K562 (cell line): ENCODE data around the gene CSRNP3. TPM values are rescaled to one million over a fixed set of nuclear protein-coding genes. Genes with fewer than 3 reads are reported as not detected.

ENCODE experiments used
- ATAC-seq: fragments of 200-7000 bp; cut with Tn5 transposase; 3 replicates; pipeline ENCODE4 v1.9.1; 2020; ENCODE audit warnings: moderate library complexity
- BruUV-seq: library from RNA; stranded (reverse); fragments of 400-500 nt; replicated peaks from 2 replicates; lab custom pipeline; 2021; lab: Mats Ljungman, UMichigan
- CTCF ChIA-PET: fragments of 300-600 bp; formaldehyde crosslinking; extraction: SDS; loops from one replicate; lab custom pipeline; 2021; ENCODE audit warnings: low intra/inter-chr PET ratio; lab: Yijun Ruan, JAX
- POLR2A ChIA-PET: fragments of 300-600, 350-650 bp; sonication (Branson Sonifier 250); formaldehyde crosslinking; extraction: SDS; loops from one replicate; lab custom pipeline; 2021; ENCODE audit warnings: antibody characterized with exemption, inconsistent platforms; lab: Yijun Ruan, JAX
- DNase-seq, 4 experiments: peaks; one replicate each; pipeline versions ENCODE4 v3.0.0 to v3.0.0-alpha.2; 2011 to 2018; ENCODE audit warnings: low spot score in 3 of 4, mixed read lengths in 3 of 4; ENCODE audit errors: extremely low read depth in 1 of 4
- FAIRE-seq: peaks from 2 replicates; lab custom pipeline; 2011; peaks lifted over from hg19 to GRCh38; lab: Jason Lieb, UNC
- H2AFZ ChIP-seq: 2 replicates; pipeline ENCODE4 v1.6.0; 2011; ENCODE audit warnings: low read depth, low read length, control low read depth, inconsistent platforms
- H3K27ac ChIP-seq: fragments of 200-600 bp; 3 replicates; pipeline ENCODE4 v1.8.0; 2011; ENCODE audit warnings: low read depth, mild to moderate bottlenecking, control low read depth, inconsistent platforms, low read length, moderate library complexity, mixed read lengths; ENCODE audit errors: extremely low read depth
- H3K27me3 ChIP-seq, 2 experiments: fragments of 300-600 bp in 1 of 2; 2 replicates in 1 of 2; 3 replicates in 1 of 2; pipeline versions ENCODE4 v1.6.0 to v1.8.0; 2011; ENCODE audit warnings: inconsistent platforms in 2 of 2, low read length in 2 of 2, mild to moderate bottlenecking in 1 of 2, mixed read lengths in 1 of 2, moderate library complexity in 1 of 2; ENCODE audit not compliant: control insufficient read depth in 2 of 2, insufficient read depth in 2 of 2
- H3K36me3 ChIP-seq: fragments of 300-600 bp; 3 replicates; pipeline ENCODE4 v1.8.0; 2011; ENCODE audit warnings: mild to moderate bottlenecking, low read length, inconsistent platforms; ENCODE audit not compliant: control insufficient read depth, insufficient read depth
- H3K4me1 ChIP-seq, 2 experiments: fragments of 200-600 bp in 1 of 2; replicated peaks in 1 of 2; 2 replicates in 1 of 2; 3 replicates in 1 of 2; pipeline versions ENCODE4 v1.5.1 to v1.8.0; 2011; ENCODE audit warnings: inconsistent platforms in 2 of 2, low read length in 2 of 2, mild to moderate bottlenecking in 1 of 2, mixed read lengths in 1 of 2, moderate library complexity in 1 of 2; ENCODE audit not compliant: control insufficient read depth in 2 of 2, insufficient read depth in 2 of 2
- H3K4me2 ChIP-seq: 2 replicates; pipeline ENCODE4 v1.6.1; 2011; ENCODE audit warnings: low read length, control low read depth, inconsistent platforms, mixed read lengths; ENCODE audit not compliant: insufficient read depth
- H3K4me3 ChIP-seq: fragments of 200-600 bp; sonication (generic), shearing (Covaris generic); 2 replicates; pipeline ENCODE4 v1.5.1; 2016; ENCODE audit warnings: control low read depth, inconsistent platforms
- H3K79me2 ChIP-seq: fragments of 200-600 bp; 3 replicates; pipeline ENCODE4 v1.8.0; 2011; ENCODE audit warnings: low read length, inconsistent platforms; ENCODE audit not compliant: control insufficient read depth, insufficient read depth
- H3K9ac ChIP-seq, 2 experiments: 2 replicates each; pipeline versions ENCODE4 v1.6.0 to v1.6.1; 2011; ENCODE audit warnings: low read depth in 2 of 2, low read length in 2 of 2, control low read depth in 1 of 2, inconsistent platforms in 1 of 2, mild to moderate bottlenecking in 1 of 2, mixed read lengths in 1 of 2; ENCODE audit not compliant: insufficient read depth in 1 of 2
- H3K9me1 ChIP-seq: one replicate; pipeline ENCODE4 v1.6.0; 2011; ENCODE audit warnings: inconsistent platforms, mild to moderate bottlenecking, low read length, moderate library complexity; ENCODE audit not compliant: control insufficient read depth, insufficient read depth
- H3K9me3 ChIP-seq: replicated peaks from 2 replicates; pipeline ENCODE4 v1.5.1; 2011; ENCODE audit warnings: low read depth, low read length, inconsistent platforms; ENCODE audit not compliant: control insufficient read depth, insufficient read depth
- H4K20me1 ChIP-seq: replicated peaks from 2 replicates; pipeline ENCODE4 v1.6.1; 2011; ENCODE audit warnings: low read length, inconsistent platforms, mixed read lengths; ENCODE audit not compliant: control insufficient read depth, insufficient read depth
- COPS2 ChIP-seq: fragments of 450-650 bp; conservative IDR thresholded peaks from 2 replicates; pipeline ENCODE4 v1.6.1; 2016; ENCODE audit warnings: mild to moderate bottlenecking, moderate library complexity
- CREB5 ChIP-seq: fragments of 250-450 bp; sonication (Bioruptor Pico); IDR thresholded peaks from 2 replicates; pipeline ENCODE4 v1.5.0; 2020; ENCODE audit warnings: mild to moderate bottlenecking
- HDAC6 ChIP-seq: IDR thresholded peaks from 2 replicates; pipeline ENCODE4 v1.6.1; 2012; ENCODE audit warnings: low read depth, mild to moderate bottlenecking, control low read depth, inconsistent platforms, low read length, moderate library complexity
- HES1 ChIP-seq: fragments of 450-650 bp; IDR thresholded peaks from 2 replicates; pipeline ENCODE4 v1.6.1; 2016; ENCODE audit warnings: low read depth, mild to moderate bottlenecking, moderate library complexity
- HNRNPH1 ChIP-seq: fragments of 200-400 bp; formaldehyde crosslinking; optimal IDR thresholded peaks from 2 replicates; pipeline ENCODE3; 2017; ENCODE audit warnings: low read depth, mild to moderate bottlenecking, low read length, moderate library complexity
- HNRNPL ChIP-seq: fragments of 200-400 bp; formaldehyde crosslinking; IDR thresholded peaks from 2 replicates; pipeline ENCODE4 v1.6.1; 2017; ENCODE audit warnings: low read depth, mild to moderate bottlenecking, low read length
- HSF4 ChIP-seq: fragments of 250-450 bp; sonication (Bioruptor Pico); IDR thresholded peaks from 2 replicates; pipeline ENCODE4 v2.1.2; 2022; ENCODE audit warnings: mild to moderate bottlenecking, moderate library complexity, borderline replicate concordance
- MBD2 ChIP-seq: sonication (generic); IDR thresholded peaks from 2 replicates; pipeline ENCODE4 v1.6.1; 2016; ENCODE audit warnings: low read depth, borderline replicate concordance
- NR4A1 ChIP-seq, 2 experiments: fragments of 250-450 bp in 1 of 2; fragments of 450-650 bp in 1 of 2; sonication (Bioruptor Pico) in 1 of 2; IDR thresholded peaks; 2 replicates each; pipeline versions ENCODE4 v1.4.0 to v1.6.1; 2016 to 2020; ENCODE audit warnings: mild to moderate bottlenecking in 2 of 2, missing compliant biosample characterization in 1 of 2, missing genetic modification characterization in 1 of 2, moderate library complexity in 1 of 2
- ZNF143 ChIP-seq: sonication (generic); formaldehyde crosslinking; IDR thresholded peaks from 2 replicates; pipeline ENCODE4 v1.9.0; 2022; ENCODE audit warnings: mild to moderate bottlenecking, missing genetic modification reagents
- WGBS: fragments of 100-300 bp; shearing (Covaris generic); methylation state at CpG from one replicate; pipeline ENCODE4 v1.1.6; 2016; ENCODE audit warnings: low coverage, mixed read lengths; ENCODE audit not compliant: insufficient coverage; ENCODE audit errors: missing lambda C conversion rate; 5-methylcytosine and 5-hydroxymethylcytosine counted together
- in situ Hi-C: fragments of 300-500 bp; cut with MboI; formaldehyde crosslinking; loops from 4 replicates; pipeline ENCODE4 v1.15.0; 2018; ENCODE audit warnings: inconsistent platforms, mixed read lengths
- intact Hi-C: fragments of 100-400 bp; cut with micrococcal nuclease; formaldehyde crosslinking; loops from 2 replicates; pipeline ENCODE4 v1.14.2; 2022
- polyA plus RNA-seq, 8 experiments: library from polyadenylated mRNA; depleted of rRNA in 4 of 8; stranded (reverse) in 5 of 8; unstranded in 3 of 8; fragments of >200 nt; fragmentation: Nextera tagmentation in 2 of 8; fragmentation: Illumina TruSeq in 1 of 8; extraction: Ambion mirVana in 2 of 8; extraction: Trizol in 1 of 8; gene quantifications; 2 replicates each; pipeline versions ENCODE4 v1.2.1 to v1.2.3, GENCODE V29; 2011 to 2014; ENCODE audit warnings: inconsistent platforms in 1 of 8, missing spikeins in 1 of 8
- total RNA-seq, 7 experiments: library from RNA; depleted of rRNA in 6 of 7; stranded (reverse); fragments of >200 nt in 6 of 7; fragmentation: Illumina TruSeq in 2 of 7; extraction: Trizol in 2 of 7; gene quantifications; 2 replicates each; pipeline versions ENCODE4 v1.2.1 to v1.2.3, GENCODE V29; 2011 to 2021; ENCODE audit warnings: low replicate concordance in 1 of 7
- TF ChIP-seq, protein P1 (sequence below): fragments of 450-650 bp; IDR thresholded peaks from 2 replicates; pipeline ENCODE4 v1.6.1; 2014; ENCODE audit warnings: low read depth, mild to moderate bottlenecking, moderate library complexity, borderline replicate concordance

The CSRNP3 gene
- total and polyA plus RNA-seq, 9 of the 15 experiments (the other 6 are each of a cell fraction or from before 2014, with no cell fraction given) = not detected

- TF ChIP-seq HNRNPH1 (no peak), COPS2 (no peak)
- H3K4me2 ChIP-seq = no peak overlapping the region
- H3K4me1 ChIP-seq = no peaks in the 10 kb centered on the region
- peaks cover 5% of the 10 kb centered on the region; the same call in 1 of the 2 replicates for H3K9me3 ChIP-seq
- ChIA-PET POLR2A (no interaction called here), CTCF (no interaction called here)
- no peaks in the 10 kb centered on the region for H3K79me2 ChIP-seq
- H3K27me3 ChIP-seq = no peaks in the 10 kb centered on the region
- ATAC-seq (no peak), DNase-seq (no peak), FAIRE-seq (no peak)
- H3K4me3 ChIP-seq = no peak overlapping the region
- no peak overlapping the region for H2AFZ ChIP-seq
- H3K27ac ChIP-seq = no peak overlapping the region
- BruUV-seq = no TSS peak
- in situ Hi-C loops = no loop called here
- no peaks in the 10 kb centered on the region for H4K20me1 ChIP-seq
- H3K9ac ChIP-seq = no peak overlapping the region
- intact Hi-C loops = no loop called here
- H3K9me1 ChIP-seq = no peaks in the 10 kb centered on the region
- no peaks in the 10 kb centered on the region for H3K36me3 ChIP-seq
- 1% methylated on average over 7 of the region's 7 CpGs for WGBS
Observed at GRCh38 chr2:165645930-165646831, 176.7 kb downstream of the CSRNP3 start.

DNA sequence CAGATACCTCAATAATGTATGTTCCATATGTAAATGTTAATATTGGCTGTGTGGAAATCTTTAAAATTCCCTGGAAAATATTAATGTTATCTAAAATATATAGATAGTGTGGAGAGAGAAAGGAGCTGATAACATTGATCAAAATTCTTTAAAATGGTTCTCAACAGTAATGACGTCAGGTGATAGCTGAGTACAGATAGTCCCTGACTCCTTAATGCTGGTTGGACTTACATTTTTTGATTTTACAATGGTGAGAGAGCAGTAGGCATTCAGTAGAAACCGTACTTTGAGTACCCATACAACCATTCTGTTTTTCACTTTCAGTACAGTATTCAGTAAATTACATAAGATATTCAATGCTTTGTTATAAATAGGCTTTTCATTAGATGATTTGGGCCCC lies 177.9 kb downstream of the CSRNP3 start:
- Histone ChIP-seq H3K27ac (no peak overlapping the region), H3K9me1 (no peaks in the 10 kb centered on the region), H3K4me3 (no peak overlapping the region), H3K4me2 (no peak overlapping the region), H4K20me1 (no peaks in the 10 kb centered on the region), H3K4me1 (no peaks in the 10 kb centered on the region), H2AFZ (no peak overlapping the region), H3K36me3 (no peaks in the 10 kb centered on the region), H3K27me3 (no peaks in the 10 kb centered on the region), H3K9me3 (peaks cover 5% of the 10 kb centered on the region; the same call in 1 of the 2 replicates), H3K79me2 (no peaks in the 10 kb centered on the region), H3K9ac (no peak overlapping the region)
- WGBS = 0% methylated on average over 2 of the region's 2 CpGs
- FAIRE-seq = no peak
- ChIA-PET CTCF (no interaction called here), POLR2A (no interaction called here)
- no peak for DNase-seq
- intact Hi-C loops (no loop called here), in situ Hi-C loops (no loop called here)
- ATAC-seq = no peak
- no TSS peak for BruUV-seq
- TF ChIP-seq, protein P1, sequence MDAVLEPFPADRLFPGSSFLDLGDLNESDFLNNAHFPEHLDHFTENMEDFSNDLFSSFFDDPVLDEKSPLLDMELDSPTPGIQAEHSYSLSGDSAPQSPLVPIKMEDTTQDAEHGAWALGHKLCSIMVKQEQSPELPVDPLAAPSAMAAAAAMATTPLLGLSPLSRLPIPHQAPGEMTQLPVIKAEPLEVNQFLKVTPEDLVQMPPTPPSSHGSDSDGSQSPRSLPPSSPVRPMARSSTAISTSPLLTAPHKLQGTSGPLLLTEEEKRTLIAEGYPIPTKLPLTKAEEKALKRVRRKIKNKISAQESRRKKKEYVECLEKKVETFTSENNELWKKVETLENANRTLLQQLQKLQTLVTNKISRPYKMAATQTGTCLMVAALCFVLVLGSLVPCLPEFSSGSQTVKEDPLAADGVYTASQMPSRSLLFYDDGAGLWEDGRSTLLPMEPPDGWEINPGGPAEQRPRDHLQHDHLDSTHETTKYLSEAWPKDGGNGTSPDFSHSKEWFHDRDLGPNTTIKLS = no peak
- TF ChIP-seq ZNF143 (CRISPR knock-in tag) (no peak), CREB5 (CRISPR knock-in tag) (no peak), HES1 (no peak), NR4A1 (CRISPR knock-in tag; IDR thresholded peaks at IDR 0.05) (no peak), NR4A1 (tag; IDR thresholded peaks at IDR 0.05) (no peak), HDAC6 (no peak), MBD2 (no peak), HNRNPL (no peak), HSF4 (CRISPR knock-in tag) (no peak)
